ENCODE data around the gene WDR18.

The WDR18 gene

DNA sequence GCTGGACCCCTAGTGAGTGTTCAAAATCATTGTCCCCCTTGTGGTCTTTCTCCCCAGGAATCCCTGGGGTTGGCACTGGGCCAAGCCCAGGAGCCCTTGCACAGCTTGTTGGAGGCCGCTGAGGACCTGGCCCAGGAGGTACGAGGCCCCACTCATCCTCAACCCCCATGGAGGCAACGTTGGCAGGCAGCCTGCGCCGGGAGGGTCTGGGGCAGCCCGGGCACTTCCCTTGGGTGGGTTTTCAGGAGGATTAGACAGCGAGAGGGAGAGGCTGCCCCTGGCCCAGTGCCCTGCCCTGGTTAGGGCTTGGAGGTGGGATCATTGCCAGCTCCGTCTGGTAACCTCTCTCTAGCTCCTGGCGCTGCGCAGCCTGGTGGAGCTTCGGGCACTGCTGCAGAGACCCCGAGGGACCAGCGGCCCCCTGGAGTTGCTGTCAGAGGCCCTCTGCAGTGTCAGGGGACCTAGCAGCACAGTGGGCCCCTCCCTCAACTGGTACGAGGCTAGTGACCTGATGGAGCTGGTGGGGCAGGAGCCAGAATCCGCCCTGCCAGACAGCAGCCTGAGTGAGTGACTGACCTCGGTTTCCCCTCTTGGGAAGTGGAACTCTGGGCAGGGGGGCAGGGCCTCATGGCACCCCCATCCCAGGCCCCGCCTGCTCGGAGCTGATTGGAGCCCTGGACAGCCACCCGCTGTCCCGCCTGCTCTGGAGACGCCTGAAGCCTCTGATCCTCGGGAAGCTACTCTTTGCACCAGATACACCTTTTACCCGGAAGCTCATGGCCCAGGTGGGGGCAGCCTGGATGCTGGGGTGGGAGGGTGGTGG is 58.8 kb downstream of the WDR18 start:
- DNase-seq (ENCODE audit: low spot score): no peak
